Measurements from ENCODE around the gene CLCN7. TPM values are rescaled to one million over a fixed set of nuclear protein-coding genes. Genes with fewer than 3 reads are reported as not detected.

CLCN7 gene
- polyA plus RNA-seq, 6 donors from 2014 or later: 48.6 to 92.2 (median 61.4) TPM

DNA sequence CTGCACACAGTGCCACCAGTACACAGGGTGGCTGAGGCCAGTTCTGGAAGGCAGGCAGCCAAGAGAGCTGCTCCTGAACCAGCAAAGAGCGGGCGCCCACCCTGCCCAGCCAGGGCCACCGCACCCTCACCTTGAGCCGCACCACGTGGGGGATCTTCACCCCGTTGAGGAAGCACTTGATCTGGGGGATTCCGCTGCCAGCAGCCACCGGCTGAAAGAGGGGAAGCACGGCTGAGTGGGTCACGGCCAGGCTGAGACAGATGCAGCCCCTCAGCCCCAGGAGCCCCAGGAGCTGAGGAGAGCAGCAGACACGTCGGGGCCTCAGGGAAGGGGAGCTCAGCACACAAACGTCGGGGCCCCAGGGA lies 15.9 kb downstream of the CLCN7 start:
- Mint-ChIP-seq H3K36me3 (peaks cover 0 to 10% of the 10 kb centered on the region in 2 donors), H3K27me3 (no peaks in the 10 kb centered on the region), H3K4me3 (peak overlapping the region; percentile 65 to 92 (median 84)), H3K27ac (peak overlapping the region; percentile 99 to 100 (median 100)), H3K9me3 (no peaks in the 10 kb centered on the region), H3K4me1 (peaks cover 19 to 39% (median 21%) of the 10 kb centered on the region in 3 donors)
- ATAC-seq (ENCODE audit: low read depth in 2 of 2) (peak; percentile 91 to 98), DNase-seq (peak; percentile 93)

DNA sequence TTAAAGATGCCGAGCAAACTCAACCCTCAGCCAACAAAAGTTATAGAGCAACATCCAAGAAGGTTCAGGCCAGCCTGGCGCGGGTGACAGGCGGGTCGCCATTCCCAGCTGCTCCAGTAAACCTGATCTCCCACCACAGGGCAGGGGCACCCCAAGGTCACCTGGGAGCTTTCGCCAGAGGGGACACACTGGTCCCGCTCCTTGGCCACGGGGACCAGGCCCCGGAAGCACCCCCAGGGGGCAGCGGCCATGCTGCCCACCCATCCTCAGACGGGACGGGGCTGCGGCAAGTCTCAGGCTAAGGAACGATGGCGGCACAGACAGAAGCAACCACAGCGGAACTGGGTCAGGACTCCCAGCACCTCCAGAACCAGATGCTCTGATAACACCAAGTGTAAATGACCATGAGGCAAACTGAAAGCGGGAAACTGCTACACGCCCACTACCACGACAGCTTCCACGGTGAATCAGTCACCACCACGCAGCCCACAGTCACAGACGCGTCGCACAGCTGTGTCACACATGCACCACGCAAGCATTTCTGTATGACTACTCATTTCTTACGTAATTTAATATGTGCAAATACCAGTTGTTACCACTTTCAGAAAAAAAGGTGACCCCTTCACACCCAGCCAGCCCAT lies 16.4 kb downstream of the CLCN7 start:
- no peaks in the 10 kb centered on the region for H3K27me3 Mint-ChIP-seq
- H3K9me3 Mint-ChIP-seq: no peaks in the 10 kb centered on the region
- peaks cover 0 to 10% of the 10 kb centered on the region in 2 donors for H3K36me3 Mint-ChIP-seq
- ATAC-seq (ENCODE audit: low read depth in 2 of 2) (peak; percentile 47 to 69), DNase-seq (no peak)
- peaks cover 19 to 36% (median 21%) of the 10 kb centered on the region in 3 donors for H3K4me1 Mint-ChIP-seq
- peak overlapping the region; percentile 99 to 100 (median 100) for H3K27ac Mint-ChIP-seq
- H3K4me3 Mint-ChIP-seq: peak overlapping the region; percentile 65 to 92 (median 84)

DNA sequence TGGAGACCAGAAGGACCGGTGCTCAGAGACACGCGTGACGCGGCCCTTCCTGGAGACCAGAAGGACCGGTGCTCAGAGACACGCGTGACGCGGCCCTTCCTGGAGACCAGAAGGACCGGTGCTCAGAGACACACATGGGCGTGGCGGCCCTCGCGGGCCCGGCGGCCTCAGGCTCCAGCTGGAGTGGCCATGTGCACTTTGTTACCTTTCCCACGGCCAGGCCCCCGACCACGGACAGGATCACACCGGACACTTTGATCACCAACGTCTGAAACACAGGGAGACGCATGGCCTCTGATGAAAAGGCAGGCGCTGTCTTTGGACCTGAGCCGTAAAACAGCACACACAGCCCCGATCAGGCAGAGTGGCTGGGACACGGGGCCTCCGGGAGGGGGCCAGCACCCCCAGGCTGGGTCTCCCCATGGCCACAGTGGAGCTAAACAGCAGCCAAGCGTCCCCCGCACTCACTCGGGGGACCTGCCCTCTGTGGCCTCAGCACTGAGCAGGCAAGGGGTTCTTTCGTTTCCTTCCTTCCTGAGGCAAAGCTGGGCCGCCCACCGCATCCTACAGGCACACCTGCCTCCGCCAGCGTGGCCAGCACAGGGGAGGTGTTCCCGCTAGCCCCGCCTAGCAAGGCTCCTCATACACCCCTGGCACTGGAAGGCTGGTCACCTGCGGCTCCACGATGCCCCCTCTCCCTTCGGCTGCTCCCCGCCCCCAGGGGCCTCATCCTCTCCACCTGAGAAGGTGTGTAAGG lies 17.2 kb downstream of the CLCN7 start:
- ATAC-seq (ENCODE audit: low read depth in 2 of 2) (no peak), DNase-seq (no peak)
- H3K27ac Mint-ChIP-seq: peak overlapping the region; percentile 80 to 100 (median 100)
- no peaks in the 10 kb centered on the region for H3K9me3 Mint-ChIP-seq
- peak overlapping the region in 7 of 8 donors; percentile 41 to 92 (median 80) for H3K4me3 Mint-ChIP-seq
- peaks cover 0 to 10% of the 10 kb centered on the region in 2 donors for H3K36me3 Mint-ChIP-seq
- peaks cover 19 to 34% (median 21%) of the 10 kb centered on the region in 3 donors for H3K4me1 Mint-ChIP-seq
- H3K27me3 Mint-ChIP-seq: no peaks in the 10 kb centered on the region

DNA sequence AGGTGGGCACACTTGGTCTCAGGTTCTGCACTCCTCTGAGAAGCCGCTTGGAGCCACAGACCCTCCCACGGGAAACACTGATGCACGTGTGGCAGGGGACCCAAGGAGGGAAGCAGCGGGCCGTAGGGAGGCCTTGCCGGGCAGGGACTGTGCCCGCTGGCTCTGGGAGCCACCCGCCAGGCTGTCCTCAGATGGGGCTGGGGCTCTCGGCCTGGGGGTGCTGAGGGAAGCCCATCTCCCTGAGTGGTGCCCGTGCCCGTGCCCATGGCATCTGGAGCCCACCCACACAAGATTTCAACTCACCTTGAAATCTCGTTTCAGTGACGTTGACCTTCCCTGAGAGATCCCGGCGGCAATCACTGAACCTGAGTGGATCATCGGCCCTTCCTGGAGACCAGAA lies 17.9 kb downstream of the CLCN7 start:
- H3K27me3 Mint-ChIP-seq: no peaks in the 10 kb centered on the region
- peak overlapping the region in 2 of 6 donors; percentile 41 to 51 for H3K27ac Mint-ChIP-seq
- H3K36me3 Mint-ChIP-seq: peaks cover 0 to 12% of the 10 kb centered on the region in 2 donors
- ATAC-seq (ENCODE audit: low read depth in 2 of 2): no peak
- peaks cover 19 to 31% (median 21%) of the 10 kb centered on the region in 3 donors for H3K4me1 Mint-ChIP-seq
- no peaks in the 10 kb centered on the region for H3K9me3 Mint-ChIP-seq
- H3K4me3 Mint-ChIP-seq: peak overlapping the region in 2 of 8 donors; percentile 5 to 25
- no peak for DNase-seq

DNA sequence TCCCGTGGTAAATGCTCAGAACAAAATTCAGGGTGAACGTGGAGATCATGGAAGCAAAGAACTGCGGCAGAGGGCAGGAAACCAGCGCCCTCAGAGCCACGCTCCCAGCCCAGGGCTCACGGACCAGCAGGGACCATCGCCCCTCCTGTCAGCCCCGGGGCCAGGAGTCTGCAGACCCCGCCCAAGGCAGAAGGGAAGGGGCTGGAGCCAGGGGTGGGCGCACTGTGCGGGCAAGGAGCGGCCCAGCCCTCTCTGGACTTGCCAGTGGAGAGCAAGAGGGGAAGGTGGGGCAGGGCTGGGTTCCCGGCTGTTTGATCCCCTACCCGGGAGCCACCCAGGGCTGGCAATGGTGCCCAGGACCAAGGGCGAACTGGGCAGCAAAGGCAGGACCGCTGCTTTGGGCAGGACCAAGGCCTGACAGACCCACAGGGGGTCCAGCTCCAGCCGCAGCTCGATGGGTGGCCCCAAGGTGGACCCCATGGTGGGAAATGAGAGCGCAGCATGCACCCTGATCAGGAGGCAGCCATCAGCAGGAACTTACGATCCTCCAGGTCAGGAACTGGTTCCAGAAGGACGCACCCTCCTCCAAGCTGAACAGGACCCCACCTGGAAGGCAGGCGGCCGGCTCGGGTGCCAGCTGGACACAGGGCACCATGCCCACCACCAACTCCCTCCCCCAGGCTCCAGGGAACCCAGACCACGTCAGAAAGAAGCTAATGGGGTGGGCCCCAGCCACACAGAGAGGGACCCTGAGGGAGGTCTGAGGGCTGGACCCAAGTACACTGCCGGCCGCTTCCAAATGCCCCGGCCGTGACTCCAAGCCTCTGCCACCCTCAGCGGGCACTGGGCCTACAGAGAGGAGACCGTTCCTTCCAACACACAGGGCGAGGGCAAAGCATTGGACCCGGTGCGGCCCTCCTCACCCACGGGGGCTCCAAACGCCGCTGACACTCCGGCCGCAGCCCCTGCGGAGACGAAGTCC lies 19.3 kb downstream of the CLCN7 start:
- no peaks in the 10 kb centered on the region for H3K27me3 Mint-ChIP-seq
- peak overlapping the region; percentile 7 to 58 (median 44) for H3K27ac Mint-ChIP-seq

DNA sequence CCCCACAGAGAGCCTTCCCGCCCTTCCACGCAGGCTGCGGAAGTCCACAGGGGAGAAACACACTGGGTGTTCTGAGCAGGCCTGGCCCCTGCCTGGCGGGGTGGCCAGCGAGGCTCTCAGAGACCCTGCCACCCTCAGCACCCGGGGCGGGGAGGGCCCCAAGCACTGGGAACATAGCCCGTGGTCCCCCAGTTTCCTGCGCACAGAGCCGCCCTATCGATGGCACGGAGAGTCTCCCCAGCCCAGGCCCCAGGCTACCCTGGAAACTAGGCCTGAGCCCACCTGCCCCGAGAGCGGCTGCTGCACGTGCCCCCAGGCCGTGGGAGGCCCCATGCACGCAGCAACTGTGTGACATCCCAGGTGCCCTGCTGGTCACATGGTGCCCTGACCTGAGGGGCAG lies 20.3 kb downstream of the CLCN7 start:
- ATAC-seq (ENCODE audit: low read depth in 2 of 2): no peak
- no peak for DNase-seq
- no peaks in the 10 kb centered on the region for H3K27me3 Mint-ChIP-seq
- H3K4me1 Mint-ChIP-seq: peaks cover 14 to 22% (median 16%) of the 10 kb centered on the region in 3 donors
- H3K36me3 Mint-ChIP-seq: peaks cover 0 to 19% of the 10 kb centered on the region in 2 donors
- peak overlapping the region in 1 of 6 donors; percentile 37 for H3K27ac Mint-ChIP-seq
- H3K9me3 Mint-ChIP-seq: no peaks in the 10 kb centered on the region
- H3K4me3 Mint-ChIP-seq: no peak overlapping the region

More for the DNA sequence above, 19.3 kb downstream of the CLCN7 start:
- peaks cover 0 to 19% of the 10 kb centered on the region in 2 donors for H3K36me3 Mint-ChIP-seq
- peaks cover 19 to 29% (median 21%) of the 10 kb centered on the region in 3 donors for H3K4me1 Mint-ChIP-seq
- DNase-seq: no peak
- ATAC-seq (ENCODE audit: low read depth in 2 of 2): no peak
- no peaks in the 10 kb centered on the region for H3K9me3 Mint-ChIP-seq
- H3K4me3 Mint-ChIP-seq: no peak overlapping the region

DNA sequence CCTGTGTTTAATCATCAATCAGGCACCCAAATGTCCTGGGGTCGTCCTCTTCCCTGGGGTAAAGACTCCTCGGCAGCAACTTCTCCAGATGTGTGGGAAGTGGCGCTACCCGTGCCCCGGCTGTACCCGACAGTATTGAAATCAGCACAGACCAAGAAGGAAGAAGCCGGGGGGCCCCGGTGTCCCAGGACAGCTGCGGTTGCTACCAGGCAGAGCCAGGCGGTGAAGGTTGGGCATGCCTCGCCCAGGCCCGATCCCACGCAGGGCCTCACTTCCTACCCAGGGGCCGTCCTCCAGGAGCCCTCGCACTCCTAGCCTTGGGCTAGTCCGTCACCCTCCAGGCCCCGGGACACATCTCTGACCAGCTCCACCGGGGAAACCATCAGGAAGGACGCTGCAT lies 21.5 kb downstream of the CLCN7 start:
- Mint-ChIP-seq H3K9me3 (no peaks in the 10 kb centered on the region), H3K4me1 (peaks cover 4 to 13% (median 5%) of the 10 kb centered on the region in 3 donors), H3K4me3 (no peak overlapping the region), H3K27ac (peak overlapping the region in 1 of 6 donors; percentile 54), H3K27me3 (no peaks in the 10 kb centered on the region), H3K36me3 (peaks cover 0 to 9% of the 10 kb centered on the region in 2 donors)
- ATAC-seq (ENCODE audit: low read depth in 2 of 2) (no peak), DNase-seq (no peak)

DNA sequence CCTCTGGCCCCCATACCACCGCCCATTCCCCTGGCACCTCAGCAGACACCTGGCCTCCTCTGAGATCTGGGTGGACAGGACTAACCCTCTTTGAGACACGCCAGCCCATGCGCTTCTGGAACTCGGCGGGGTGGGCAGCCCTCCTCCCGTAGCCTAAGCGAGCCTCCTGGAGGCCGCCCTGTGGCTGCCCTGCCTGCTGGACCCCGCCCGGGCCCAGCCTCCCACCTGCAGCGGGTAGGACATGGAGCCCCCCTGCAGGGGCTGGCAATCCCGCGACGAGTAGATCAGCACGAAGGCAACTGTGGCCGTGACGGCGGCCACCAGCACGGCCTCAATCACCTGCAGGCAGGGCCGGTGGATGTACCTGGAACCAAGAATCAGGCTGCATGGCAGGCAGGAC lies 22.3 kb downstream of the CLCN7 start:
- no peak for DNase-seq
- H3K4me3 Mint-ChIP-seq: no peak overlapping the region
- no peak for ATAC-seq (ENCODE audit: low read depth in 2 of 2)
- H3K9me3 Mint-ChIP-seq: no peaks in the 10 kb centered on the region
- no peaks in the 10 kb centered on the region for H3K27me3 Mint-ChIP-seq
- H3K4me1 Mint-ChIP-seq: peaks cover 0 to 7% (median 0%) of the 10 kb centered on the region in 3 donors
- peaks cover 0 to 9% of the 10 kb centered on the region in 2 donors for H3K36me3 Mint-ChIP-seq
- peak overlapping the region in 1 of 6 donors; percentile 96 for H3K27ac Mint-ChIP-seq

DNA sequence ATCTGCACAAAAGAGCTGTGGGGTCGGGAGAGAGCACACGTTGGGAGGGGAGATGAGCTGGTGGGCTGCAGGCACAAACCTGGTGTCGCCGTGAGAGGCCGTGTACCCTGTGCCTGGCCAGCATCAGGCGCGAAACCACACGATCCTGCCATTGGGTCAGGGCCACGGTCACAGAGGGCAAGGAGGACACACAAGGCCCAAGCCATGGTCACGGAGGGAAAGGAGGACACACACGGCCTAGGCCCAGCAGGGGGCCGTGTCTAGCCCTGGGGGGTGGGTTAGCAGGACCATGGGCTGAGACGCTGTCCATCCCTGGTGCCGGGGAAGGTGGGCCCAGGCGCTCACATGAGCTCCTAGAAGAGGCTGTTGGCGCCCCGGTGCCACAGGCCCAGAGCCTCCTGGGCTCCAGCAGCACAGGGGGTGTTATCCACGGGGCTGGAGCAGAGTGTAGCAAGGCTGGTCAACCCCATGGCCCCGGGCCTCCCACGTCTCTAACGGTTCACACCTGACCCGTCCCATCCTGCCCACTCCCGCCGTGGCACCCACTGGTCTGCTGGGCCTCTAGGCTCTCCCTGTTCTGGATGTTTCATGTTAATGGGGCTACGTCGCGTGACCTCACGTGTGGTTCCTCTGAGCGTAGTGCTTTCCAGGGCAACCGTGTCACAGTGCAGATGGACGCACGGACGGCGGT lies 23.0 kb downstream of the CLCN7 start:
- no peaks in the 10 kb centered on the region for H3K9me3 Mint-ChIP-seq
- H3K4me1 Mint-ChIP-seq: peaks cover 0 to 6% (median 0%) of the 10 kb centered on the region in 3 donors
- H3K27ac Mint-ChIP-seq: peak overlapping the region in 1 of 6 donors; percentile 96
- H3K4me3 Mint-ChIP-seq: no peak overlapping the region
- no peaks in the 10 kb centered on the region for H3K27me3 Mint-ChIP-seq
- H3K36me3 Mint-ChIP-seq: peaks cover 0 to 9% of the 10 kb centered on the region in 2 donors
- DNase-seq: no peak
- ATAC-seq (ENCODE audit: low read depth in 2 of 2): no peak

DNA sequence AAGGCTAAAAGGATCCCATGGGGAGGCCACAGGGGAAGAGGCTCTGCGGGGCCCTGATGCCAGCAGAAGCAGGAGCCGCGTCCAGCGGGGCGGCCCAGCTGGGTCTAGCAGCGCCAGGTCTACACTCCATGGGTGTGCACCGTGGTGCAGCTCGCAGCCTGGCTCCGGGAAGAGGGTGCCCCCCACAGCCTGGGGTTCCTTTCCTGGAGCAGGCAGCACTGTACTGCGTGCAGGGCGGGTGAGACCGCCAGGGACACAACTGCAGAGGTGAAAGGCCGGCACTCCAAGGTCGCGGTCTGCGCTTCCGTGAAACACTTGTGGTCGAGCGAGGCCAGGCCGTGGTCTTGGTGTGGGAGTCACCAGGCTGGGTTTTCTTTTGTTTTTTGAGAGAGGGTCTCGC lies 24.0 kb downstream of the CLCN7 start:
- Mint-ChIP-seq H3K27ac (no peak overlapping the region), H3K4me3 (no peak overlapping the region), H3K9me3 (no peaks in the 10 kb centered on the region), H3K4me1 (no peaks in the 10 kb centered on the region), H3K27me3 (no peaks in the 10 kb centered on the region), H3K36me3 (peaks cover 0 to 9% of the 10 kb centered on the region in 2 donors)
- DNase-seq (no peak), ATAC-seq (ENCODE audit: low read depth in 2 of 2) (no peak)

DNA sequence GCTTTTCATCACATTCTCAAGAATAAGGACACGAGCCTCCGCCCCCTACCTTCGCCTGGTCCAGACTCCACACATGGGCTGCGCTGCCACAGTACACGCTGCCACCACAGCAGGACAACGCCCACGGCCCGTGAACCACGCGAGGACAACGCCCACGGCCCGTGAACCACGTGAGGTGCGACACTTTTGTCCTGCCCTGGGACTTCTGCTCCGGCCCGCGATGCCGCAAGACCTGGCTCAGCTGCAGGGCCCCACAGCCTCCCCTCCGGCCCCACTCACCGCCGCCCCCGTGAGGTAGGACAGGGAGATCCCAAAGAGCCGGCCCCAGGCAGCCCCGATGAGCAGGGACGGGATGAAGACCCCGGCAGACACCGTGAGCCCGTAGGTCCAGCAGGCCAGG lies 24.6 kb downstream of the CLCN7 start:
- no peaks in the 10 kb centered on the region for H3K9me3 Mint-ChIP-seq
- no peak overlapping the region for H3K4me3 Mint-ChIP-seq
- H3K27me3 Mint-ChIP-seq: no peaks in the 10 kb centered on the region
- H3K27ac Mint-ChIP-seq: peak overlapping the region in 1 of 6 donors; percentile 88
- H3K36me3 Mint-ChIP-seq: peaks cover 0 to 9% of the 10 kb centered on the region in 2 donors
- no peak for DNase-seq
- H3K4me1 Mint-ChIP-seq: no peaks in the 10 kb centered on the region
- ATAC-seq (ENCODE audit: low read depth in 2 of 2): no peak

DNA sequence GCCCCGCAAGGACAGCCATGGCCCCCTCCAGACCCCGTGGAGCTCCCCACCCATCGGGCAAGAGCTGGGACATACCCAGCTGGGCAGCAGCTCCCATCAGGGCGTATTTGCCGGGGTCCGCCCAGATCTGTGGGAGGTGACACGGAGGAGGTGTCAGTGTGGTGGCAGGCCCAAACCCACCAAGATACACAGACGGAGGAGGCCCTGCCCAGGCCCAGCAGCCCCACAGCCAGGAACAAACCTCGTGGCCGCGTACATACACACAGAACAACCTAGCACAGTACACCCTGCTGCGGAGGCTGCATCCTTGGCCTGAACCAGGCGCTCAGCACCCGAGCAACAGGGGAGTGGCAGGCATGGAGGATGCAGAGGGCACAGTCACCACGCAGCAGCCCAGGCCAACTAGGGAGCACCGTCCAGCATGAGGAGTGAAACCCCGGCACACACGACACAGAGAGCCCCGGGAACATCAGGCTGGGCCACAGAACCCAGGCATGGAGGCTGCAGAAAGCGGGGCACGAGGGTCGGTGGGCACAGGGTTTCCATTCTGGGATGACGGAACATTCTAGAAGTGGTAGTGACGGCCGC lies 25.5 kb downstream of the CLCN7 start:
- Mint-ChIP-seq H3K9me3 (no peaks in the 10 kb centered on the region), H3K27me3 (no peaks in the 10 kb centered on the region), H3K36me3 (peaks cover 0 to 9% of the 10 kb centered on the region in 2 donors), H3K4me1 (no peaks in the 10 kb centered on the region), H3K4me3 (no peak overlapping the region), H3K27ac (peak overlapping the region in 1 of 6 donors; percentile 76)
- ATAC-seq (ENCODE audit: low read depth in 2 of 2) (no peak), DNase-seq (no peak)
